Sigmoid colon (tissue), 7 donors: ENCODE data around the gene NR3C2. TPM values are rescaled to one million over a fixed set of nuclear protein-coding genes. Genes with fewer than 3 reads are reported as not detected.

Experiments used
- DNase-seq: peaks from one replicate; pipeline ENCODE4 v3.0.0-alpha.2; 2019
- H3K27ac ChIP-seq, 4 donors: fragments of 200-600 bp; sonication (generic); one replicate each; pipeline ENCODE4 v1.5.1; 2016 to 2019; ENCODE audit warnings: mild to moderate bottlenecking in 1 of 4
- H3K27me3 ChIP-seq, 3 donors: fragments of 200-600 bp; sonication (generic); one replicate each; pipeline ENCODE4 v1.5.1; 2019; ENCODE audit warnings: mild to moderate bottlenecking in 1 of 3
- H3K36me3 ChIP-seq, 4 donors: fragments of 200-600 bp; sonication (generic); one replicate each; pipeline ENCODE4 v1.5.1; 2016 to 2019
- H3K4me1 ChIP-seq, 4 donors: fragments of 200-600 bp; sonication (generic); one replicate each; pipeline ENCODE4 v1.5.1; 2017 to 2019
- H3K4me3 ChIP-seq, 4 donors: fragments of 200-600 bp; sonication (generic); one replicate each; pipeline ENCODE4 v1.5.1; 2017 to 2019; ENCODE audit warnings: mild to moderate bottlenecking in 2 of 4, moderate library complexity in 1 of 4
- H3K9me3 ChIP-seq, 4 donors: fragments of 200-600 bp in 3 of 4; sonication (generic) in 3 of 4; one replicate each; pipeline versions ENCODE4 v1.5.1 to v1.6.1; 2013 to 2019
- EP300 ChIP-seq, 4 donors: sonication (generic); formaldehyde crosslinking; IDR thresholded peaks; one replicate each; pipeline ENCODE4 v1.6.1; 2017; ENCODE audit warnings: antibody characterized with exemption in 4 of 4
- POLR2A ChIP-seq, 2 donors: fragments of 450-650 bp; IDR thresholded peaks; one replicate each; pipeline ENCODE4 v1.6.1; 2016; ENCODE audit warnings: antibody characterized with exemption in 2 of 2, mild to moderate bottlenecking in 2 of 2, moderate library complexity in 2 of 2
- POLR2AphosphoS5 ChIP-seq, 4 donors: sonication (generic); formaldehyde crosslinking; IDR thresholded peaks; one replicate each; pipeline ENCODE4 v1.6.1; 2017; ENCODE audit warnings: antibody characterized with exemption in 4 of 4
- WGBS, 2 donors: extraction: QIAGEN DNeasy Blood & Tissue Kit; methylation state at CpG; one replicate each; pipeline ENCODE4 v1.1.7; 2013; 5-methylcytosine and 5-hydroxymethylcytosine counted together
- intact Hi-C: fragments of 100-400 bp; cut with DNase I; formaldehyde crosslinking; loops from one replicate; pipeline ENCODE4 v1.15.1; 2023
- polyA plus RNA-seq, 3 donors: library from polyadenylated mRNA; stranded (reverse); fragments of 200-250 nt; gene quantifications; one replicate each; pipeline ENCODE4 v1.2.3, GENCODE V29; 2013
- total RNA-seq, 4 donors: library from RNA; depleted of rRNA; stranded (reverse); fragments of >200 nt; gene quantifications; one replicate each; pipeline ENCODE4 v1.1.0, GENCODE V29; 2016
- TF ChIP-seq, protein P1 (sequence below), 4 experiments: fragments of 450-650 bp in 3 of 4; fragments of 200-600 bp in 1 of 4; IDR thresholded peaks; one replicate each; pipeline ENCODE4 v1.5.1; 2016 to 2019; ENCODE audit warnings: antibody characterized with exemption in 4 of 4, mild to moderate bottlenecking in 3 of 4, moderate library complexity in 2 of 4
- donor health status: healthy with polysubstance abuse.
- donor health status: Bipolar disorder and iron deficiency.
- donor health status: healthy.

Gene NR3C2
- total and polyA plus RNA-seq, 7 donors = 15.6 to 34.9 (median 23.4) TPM

DNA sequence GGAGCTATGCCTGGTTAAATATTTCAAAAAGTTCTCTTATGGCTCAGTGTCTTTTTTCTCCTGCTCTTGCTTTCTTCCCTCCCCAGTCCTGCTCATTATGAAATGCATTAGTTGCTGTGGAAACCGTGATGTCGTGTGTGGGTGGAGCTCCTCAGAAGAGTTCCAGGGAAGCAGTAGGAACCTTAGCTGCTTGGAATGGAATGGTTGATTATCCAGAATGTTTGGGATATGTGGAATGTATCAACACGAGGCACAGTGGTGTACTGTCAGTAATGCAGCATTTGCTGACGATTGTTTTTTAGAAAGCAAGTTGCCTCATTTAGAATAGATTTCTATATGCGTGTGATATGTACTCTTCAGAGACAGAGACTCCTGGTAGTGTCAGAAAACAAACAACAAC lies 377.1 kb downstream of the NR3C2 start:
- Histone ChIP-seq H3K4me3 (no peak overlapping the region), H3K36me3 (peaks cover 0 to 41% (median 15%) of the 10 kb centered on the region in 4 donors), H3K27ac (no peak overlapping the region), H3K27me3 (no peaks in the 10 kb centered on the region), H3K9me3 (no peaks in the 10 kb centered on the region), H3K4me1 (peaks cover 0 to 61% (median 25%) of the 10 kb centered on the region in 4 donors)
- no peak for DNase-seq
- intact Hi-C loops = no loop called here
- WGBS, 2 donors = 82 to 84% methylated on average over 5 of the region's 5 CpGs
- no peak for TF ChIP-seq EP300 (IDR thresholded peaks at IDR 0.05)
- no peak for TF ChIP-seq POLR2AphosphoS5 (IDR thresholded peaks at IDR 0.05)
- TF ChIP-seq, protein P1, sequence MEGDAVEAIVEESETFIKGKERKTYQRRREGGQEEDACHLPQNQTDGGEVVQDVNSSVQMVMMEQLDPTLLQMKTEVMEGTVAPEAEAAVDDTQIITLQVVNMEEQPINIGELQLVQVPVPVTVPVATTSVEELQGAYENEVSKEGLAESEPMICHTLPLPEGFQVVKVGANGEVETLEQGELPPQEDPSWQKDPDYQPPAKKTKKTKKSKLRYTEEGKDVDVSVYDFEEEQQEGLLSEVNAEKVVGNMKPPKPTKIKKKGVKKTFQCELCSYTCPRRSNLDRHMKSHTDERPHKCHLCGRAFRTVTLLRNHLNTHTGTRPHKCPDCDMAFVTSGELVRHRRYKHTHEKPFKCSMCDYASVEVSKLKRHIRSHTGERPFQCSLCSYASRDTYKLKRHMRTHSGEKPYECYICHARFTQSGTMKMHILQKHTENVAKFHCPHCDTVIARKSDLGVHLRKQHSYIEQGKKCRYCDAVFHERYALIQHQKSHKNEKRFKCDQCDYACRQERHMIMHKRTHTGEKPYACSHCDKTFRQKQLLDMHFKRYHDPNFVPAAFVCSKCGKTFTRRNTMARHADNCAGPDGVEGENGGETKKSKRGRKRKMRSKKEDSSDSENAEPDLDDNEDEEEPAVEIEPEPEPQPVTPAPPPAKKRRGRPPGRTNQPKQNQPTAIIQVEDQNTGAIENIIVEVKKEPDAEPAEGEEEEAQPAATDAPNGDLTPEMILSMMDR (IDR thresholded peaks at IDR 0.05) = no peak
- TF ChIP-seq POLR2A (IDR thresholded peaks at IDR 0.05) = no peak

DNA sequence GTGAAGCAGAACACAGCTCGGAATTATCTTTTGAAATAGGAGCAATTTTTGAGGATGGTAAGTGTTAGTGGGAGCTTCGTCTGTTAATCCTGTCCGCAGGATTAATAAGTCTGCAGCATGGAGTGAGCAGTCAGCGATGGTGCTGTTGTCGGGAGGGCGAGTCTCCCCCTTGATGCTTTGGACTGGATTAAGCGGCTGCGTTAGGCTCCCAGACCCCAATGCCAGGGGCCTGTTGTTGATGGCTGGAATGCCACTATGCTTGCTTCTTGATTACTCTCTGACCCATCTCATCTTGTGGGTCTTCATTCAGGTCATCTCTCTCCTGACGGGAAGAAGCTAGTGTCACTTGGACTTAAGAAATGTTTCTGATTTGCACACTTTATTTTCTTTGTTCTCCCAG lies 377.8 kb downstream of the NR3C2 start:
- Histone ChIP-seq H3K27me3 (no peaks in the 10 kb centered on the region), H3K9me3 (no peaks in the 10 kb centered on the region), H3K36me3 (peaks cover 0 to 41% (median 15%) of the 10 kb centered on the region in 4 donors), H3K27ac (no peak overlapping the region), H3K4me1 (peaks cover 0 to 54% (median 19%) of the 10 kb centered on the region in 4 donors), H3K4me3 (no peak overlapping the region)
- intact Hi-C loops = no loop called here
- DNase-seq = no peak
- TF ChIP-seq, protein P1 (IDR thresholded peaks at IDR 0.05) = no peak
- TF ChIP-seq POLR2A (IDR thresholded peaks at IDR 0.05) (no peak), EP300 (IDR thresholded peaks at IDR 0.05) (no peak), POLR2AphosphoS5 (IDR thresholded peaks at IDR 0.05) (no peak)
- WGBS, 2 donors = 90 to 96% methylated on average over 9 of the region's 9 CpGs

DNA sequence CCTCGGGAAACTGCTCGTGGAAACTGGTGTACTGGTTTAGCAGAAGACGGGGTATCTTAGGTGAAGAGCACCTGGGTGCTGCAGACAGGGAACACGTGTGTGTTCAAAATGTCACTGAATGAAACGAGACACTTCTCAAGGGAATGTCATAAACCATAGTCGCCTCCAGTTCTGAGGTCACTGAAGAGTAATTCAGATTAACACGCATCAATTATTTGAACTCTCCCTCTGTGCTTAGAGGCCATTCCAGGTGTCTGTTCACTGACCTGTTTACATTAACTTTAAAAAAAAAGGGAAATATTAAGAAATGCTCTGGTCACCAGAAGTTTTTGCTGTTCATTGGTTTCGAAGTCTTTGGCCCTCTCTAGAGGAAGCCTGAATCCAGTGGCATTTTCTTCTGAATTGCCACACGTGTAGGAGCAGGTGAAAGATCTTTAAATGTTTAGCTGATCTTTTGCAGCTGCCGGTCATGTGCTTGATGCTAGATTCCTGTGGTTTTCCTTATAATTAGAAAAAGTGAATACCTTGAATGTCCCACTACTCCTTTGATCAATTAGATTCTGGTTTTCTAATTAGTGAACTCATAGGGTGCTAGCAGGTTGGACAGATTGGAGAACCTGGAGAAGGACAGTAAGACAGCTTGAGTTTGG lies 379.8 kb downstream of the NR3C2 start:
- DNase-seq = no peak
- no peak overlapping the region for H3K4me3 ChIP-seq
- H3K4me1 ChIP-seq = peaks cover 0 to 49% (median 23%) of the 10 kb centered on the region in 4 donors
- peaks cover 0 to 41% (median 15%) of the 10 kb centered on the region in 4 donors for H3K36me3 ChIP-seq
- TF ChIP-seq POLR2AphosphoS5 (IDR thresholded peaks at IDR 0.05) (no peak), POLR2A (IDR thresholded peaks at IDR 0.05) (no peak), EP300 (IDR thresholded peaks at IDR 0.05) (no peak)
- TF ChIP-seq, protein P1 (IDR thresholded peaks at IDR 0.05) = no peak
- no peaks in the 10 kb centered on the region for H3K27me3 ChIP-seq
- intact Hi-C loops = no loop called here
- WGBS, 2 donors = 55 to 72% methylated on average over 10 of the region's 10 CpGs
- no peak overlapping the region for H3K27ac ChIP-seq
- no peaks in the 10 kb centered on the region for H3K9me3 ChIP-seq

DNA sequence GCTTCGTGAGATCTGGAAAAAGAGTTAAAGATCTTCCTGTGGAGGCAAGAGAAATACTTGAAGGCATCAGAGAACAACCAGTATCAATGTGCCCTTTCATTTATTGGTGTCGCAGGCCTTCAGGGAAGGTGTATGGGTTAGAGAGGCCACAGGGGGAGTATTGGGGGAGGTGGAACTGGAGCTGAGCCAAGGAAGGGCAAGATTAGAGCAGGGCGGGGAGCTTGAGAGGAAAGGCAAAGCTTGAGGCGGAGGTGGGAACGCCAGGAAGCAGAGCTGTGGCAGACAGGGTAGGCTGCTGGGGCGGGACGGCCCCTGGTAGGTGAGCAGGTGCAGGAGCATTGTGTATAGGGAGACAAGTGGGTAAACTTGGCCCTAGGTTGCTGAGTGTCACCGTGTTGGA lies 380.4 kb downstream of the NR3C2 start:
- no peaks in the 10 kb centered on the region for H3K27me3 ChIP-seq
- WGBS, 2 donors = 20 to 55% methylated on average over 8 of the region's 8 CpGs
- H3K36me3 ChIP-seq = peaks cover 0 to 39% (median 15%) of the 10 kb centered on the region in 4 donors
- DNase-seq = no peak
- no peak overlapping the region for H3K4me3 ChIP-seq
- intact Hi-C loops = no loop called here
- no peak overlapping the region for H3K27ac ChIP-seq
- TF ChIP-seq, protein P1 (IDR thresholded peaks at IDR 0.05) = no peak
- TF ChIP-seq POLR2A (IDR thresholded peaks at IDR 0.05) (no peak), POLR2AphosphoS5 (IDR thresholded peaks at IDR 0.05) (no peak), EP300 (IDR thresholded peaks at IDR 0.05) (no peak)
- no peaks in the 10 kb centered on the region for H3K9me3 ChIP-seq
- peaks cover 0 to 49% (median 25%) of the 10 kb centered on the region in 4 donors for H3K4me1 ChIP-seq

DNA sequence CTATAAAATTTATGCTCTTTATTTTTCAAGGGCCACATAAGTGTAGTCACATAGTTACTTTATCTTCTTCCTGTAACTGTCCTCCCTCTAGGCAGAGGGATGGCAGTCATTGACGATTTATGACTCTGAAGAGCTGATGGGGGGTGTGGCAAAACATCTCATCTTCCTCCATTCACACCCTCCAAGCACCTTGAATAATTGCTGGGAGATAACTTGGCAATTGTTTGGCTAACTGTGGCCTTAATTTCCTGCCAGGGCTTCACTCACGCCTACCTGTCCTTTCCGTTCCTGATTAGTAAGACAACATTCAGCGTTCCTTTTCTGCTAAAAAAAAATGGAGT lies 381.1 kb downstream of the NR3C2 start:
- Histone ChIP-seq H3K4me1 (peaks cover 0 to 50% (median 25%) of the 10 kb centered on the region in 4 donors), H3K36me3 (peaks cover 0 to 32% (median 15%) of the 10 kb centered on the region in 4 donors), H3K27me3 (no peaks in the 10 kb centered on the region), H3K4me3 (no peak overlapping the region), H3K27ac (no peak overlapping the region), H3K9me3 (no peaks in the 10 kb centered on the region)
- DNase-seq = no peak
- WGBS, 2 donors = 16 to 35% methylated on average over 4 of the region's 4 CpGs
- intact Hi-C loops = no loop called here
- TF ChIP-seq POLR2AphosphoS5 (IDR thresholded peaks at IDR 0.05) (no peak), POLR2A (IDR thresholded peaks at IDR 0.05) (no peak), EP300 (IDR thresholded peaks at IDR 0.05) (no peak)
- TF ChIP-seq, protein P1 (IDR thresholded peaks at IDR 0.05) = no peak
